Prostate gland (tissue), 2 donors: ENCODE data around the gene PRICKLE2.

Source experiments
- CTCF ChIP-seq, 4 experiments: fragments of 200-600 bp in 2 of 4; fragments of 450-650 bp in 2 of 4; sonication (generic) in 2 of 4; IDR thresholded peaks; 1 replicate in 3 of 4; 2 replicates in 1 of 4; pipeline ENCODE4 v1.5.1; 2016 to 2019; ENCODE audit warnings: antibody characterized with exemption in 4 of 4, mild to moderate bottlenecking in 2 of 4, moderate library complexity in 2 of 4
- POLR2A ChIP-seq: fragments of 450-650 bp; IDR thresholded peaks from one replicate; pipeline ENCODE4 v1.6.1; 2016; ENCODE audit warnings: antibody characterized with exemption, mild to moderate bottlenecking
- POLR2AphosphoS5 ChIP-seq: sonication (generic); formaldehyde crosslinking; IDR thresholded peaks from one replicate; pipeline ENCODE4 v1.6.1; 2017; ENCODE audit warnings: antibody characterized with exemption

- no peak for TF ChIP-seq CTCF (IDR thresholded peaks at IDR 0.05)
- peak; percentile 84 for TF ChIP-seq POLR2AphosphoS5
- TF ChIP-seq POLR2A: no peak
Observed at GRCh38 chr3:64150623-64151207, 74.6 kb downstream of the PRICKLE2 start.
